Non-pigmented ciliary epithelial cell (primary cell): ENCODE measurements around the gene C1orf174.
"Not testable (repeated sequence)": the region's sequence is repeated elsewhere in the genome, so short reads cannot be mapped to it uniquely, and the experiment has no call there.

ENCODE experiments used
- DNase-seq: peaks from one replicate; pipeline ENCODE4 v3.0.0-alpha.2; 2010; ENCODE audit warnings: low read depth

C1orf174 gene

DNA sequence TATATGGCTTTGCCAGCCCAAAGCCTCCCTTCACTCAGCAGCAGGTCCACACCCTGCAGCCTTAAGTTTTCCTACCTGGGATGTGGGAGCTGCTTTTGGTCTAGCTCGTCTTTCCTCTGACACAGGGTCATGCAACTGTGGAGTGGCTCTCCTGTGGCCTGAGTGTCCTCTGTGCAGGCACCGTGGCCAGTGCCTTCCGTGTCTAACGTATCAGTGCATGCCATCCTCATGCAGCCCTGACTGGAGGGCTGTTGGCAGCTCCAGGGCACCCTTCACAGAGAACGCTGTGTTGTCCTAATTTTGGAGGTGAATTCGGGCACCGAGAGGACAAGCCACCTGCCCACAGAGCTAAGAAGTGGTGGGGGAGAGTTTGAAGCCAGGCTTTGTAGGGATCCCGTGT is 25.7 kb upstream of the C1orf174 start:
- no peak for DNase-seq

DNA sequence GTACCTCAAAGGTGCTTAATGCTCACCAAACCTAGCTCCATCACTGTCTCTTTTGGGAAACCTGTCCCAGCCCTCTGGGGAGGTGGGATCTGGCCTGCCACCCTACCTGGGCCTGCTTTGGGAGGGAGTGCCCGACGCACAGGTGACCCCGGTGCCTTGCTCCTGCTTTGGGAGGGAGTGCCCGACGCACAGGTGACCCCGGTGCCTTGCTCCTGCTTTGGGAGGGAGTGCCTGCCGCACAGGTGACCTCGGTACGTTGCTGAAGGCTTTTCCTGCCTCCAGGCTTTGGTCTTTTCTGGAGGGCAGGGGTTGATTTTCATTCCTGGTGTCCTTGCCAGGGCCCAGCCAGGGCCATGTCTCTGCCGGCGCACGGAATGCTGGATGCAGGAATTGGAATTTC is 25.2 kb upstream of the C1orf174 start:
- DNase-seq: no peak

DNA sequence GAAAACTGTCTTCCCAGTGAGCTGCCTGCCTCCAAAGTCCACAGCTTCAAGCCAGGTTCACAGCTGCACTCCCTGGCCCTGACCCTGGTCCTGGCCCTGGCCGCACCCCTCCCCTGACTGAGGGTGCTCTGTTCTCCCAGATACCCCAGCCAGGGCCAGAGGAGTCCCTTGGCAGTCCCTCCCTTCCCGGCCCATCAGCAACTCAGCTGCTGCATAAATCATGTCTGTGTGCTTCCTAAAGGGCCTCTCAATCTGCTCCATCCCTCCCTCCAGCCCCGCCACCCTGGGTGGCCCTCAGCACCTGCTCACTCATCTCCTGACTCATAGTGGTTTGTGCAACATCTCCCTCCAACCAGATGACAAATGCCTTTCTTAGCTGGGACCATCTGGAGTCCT is 24.8 kb upstream of the C1orf174 start:
- DNase-seq: no peak

DNA sequence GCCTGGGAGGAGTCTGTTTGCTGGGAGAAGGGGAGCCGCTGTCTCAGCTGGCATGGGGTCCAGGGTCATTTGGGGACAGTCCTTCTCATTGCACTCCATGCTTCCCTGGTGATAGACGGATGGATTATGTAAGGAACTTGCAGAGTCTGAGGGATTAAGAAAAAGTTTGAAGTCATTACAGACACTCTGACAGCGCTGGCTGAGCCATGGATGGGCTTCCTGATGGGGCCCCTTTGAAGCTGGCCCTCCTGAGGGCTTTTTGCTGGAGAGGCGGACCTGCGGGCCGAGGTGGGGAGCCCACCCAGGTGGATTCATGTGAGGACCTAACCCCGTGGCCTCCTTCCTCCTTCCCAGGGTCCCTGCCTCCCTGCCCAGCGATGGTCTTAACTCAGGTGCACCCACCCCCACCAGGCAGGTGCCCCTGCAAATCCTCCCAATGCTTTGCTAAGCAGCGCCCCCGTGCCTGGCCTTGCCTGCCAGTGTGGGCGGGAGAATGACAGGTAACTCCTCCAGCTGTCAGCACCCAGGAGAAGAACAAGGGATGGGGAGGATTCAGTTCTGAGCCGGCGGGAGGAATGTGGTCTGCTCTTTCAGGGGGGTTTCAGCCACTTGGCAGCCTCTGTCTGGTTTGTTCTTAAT is 24.2 kb upstream of the C1orf174 start:
- no peak for DNase-seq

DNA sequence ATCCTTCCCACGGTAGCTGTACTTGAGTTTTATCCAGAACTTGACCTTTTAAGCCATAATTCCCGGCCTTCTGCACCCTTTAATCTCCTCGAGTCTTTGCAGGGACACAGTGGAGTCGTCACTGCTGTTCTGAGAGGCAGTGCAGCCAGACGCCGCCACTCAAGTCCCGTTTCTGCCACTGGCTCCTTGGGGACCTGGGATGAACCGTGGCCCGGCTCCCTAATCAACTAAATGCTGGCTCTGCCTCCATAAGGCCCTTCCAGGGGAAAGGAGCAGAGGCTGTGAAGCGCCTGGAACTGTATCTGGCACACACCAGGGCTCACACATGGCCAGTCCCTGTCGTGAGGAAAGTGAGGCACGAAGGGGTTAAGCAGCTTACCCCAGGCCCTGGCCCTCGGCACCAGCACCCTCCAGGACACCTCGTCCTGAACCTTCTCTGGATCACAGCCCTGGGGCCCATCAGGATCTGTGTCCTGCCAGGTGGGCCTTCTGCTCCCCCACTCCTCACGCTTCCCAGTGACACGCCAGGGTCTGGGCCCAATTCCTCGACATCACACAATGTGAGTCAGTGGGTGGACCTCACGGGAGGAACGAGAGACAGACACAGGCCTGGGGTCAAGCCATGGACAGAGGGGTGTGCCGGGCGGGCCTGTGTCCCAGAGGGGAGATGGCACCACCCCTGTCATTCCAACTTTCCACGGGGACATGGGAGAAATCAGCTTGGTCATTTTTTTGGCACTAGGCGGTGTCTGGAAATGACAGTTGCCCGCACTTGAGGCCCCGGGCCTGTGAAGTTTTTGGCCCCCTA is 23.5 kb upstream of the C1orf174 start:
- DNase-seq: no peak

- no peak for DNase-seq
Observed at GRCh38 chr1:3922851-3923250, 22.8 kb upstream of the C1orf174 start.

DNA sequence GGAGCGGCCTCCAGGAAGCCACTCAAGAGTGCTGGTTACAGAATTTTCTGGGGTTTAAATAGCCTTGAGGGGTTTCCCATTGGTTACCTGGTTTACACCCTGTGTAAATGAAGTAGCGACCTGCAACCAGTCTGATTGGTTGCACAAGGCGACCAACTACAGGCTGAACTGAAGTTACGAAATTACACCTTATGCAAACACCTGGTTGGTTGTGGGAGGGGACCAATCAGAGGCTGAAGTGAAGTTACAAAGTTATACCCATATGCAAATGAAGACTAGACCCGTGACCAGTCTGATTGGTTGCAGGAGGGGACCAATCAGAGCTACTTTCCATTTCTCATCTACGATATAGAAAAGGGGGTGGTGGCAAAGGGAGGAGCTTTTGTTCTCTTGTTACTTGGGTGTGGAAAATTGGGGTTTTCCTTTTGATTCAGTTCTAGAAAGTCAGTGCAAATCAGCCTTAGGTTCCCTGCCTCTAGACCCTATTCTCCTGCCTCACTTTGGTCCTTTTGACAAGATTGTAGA is 22.2 kb upstream of the C1orf174 start:
- no peak for DNase-seq

- DNase-seq: no peak
Observed at GRCh38 chr1:3921765-3922164, 21.7 kb upstream of the C1orf174 start.

- no peak for DNase-seq
Observed at GRCh38 chr1:3919706-3920105, 19.6 kb upstream of the C1orf174 start.

GRCh38 chr1:3918966-3919611 is 19.0 kb upstream of the C1orf174 start:
- no peak for DNase-seq

GRCh38 chr1:3918359-3918758 is 18.3 kb upstream of the C1orf174 start:
- DNase-seq: not testable (repeated sequence)

DNA sequence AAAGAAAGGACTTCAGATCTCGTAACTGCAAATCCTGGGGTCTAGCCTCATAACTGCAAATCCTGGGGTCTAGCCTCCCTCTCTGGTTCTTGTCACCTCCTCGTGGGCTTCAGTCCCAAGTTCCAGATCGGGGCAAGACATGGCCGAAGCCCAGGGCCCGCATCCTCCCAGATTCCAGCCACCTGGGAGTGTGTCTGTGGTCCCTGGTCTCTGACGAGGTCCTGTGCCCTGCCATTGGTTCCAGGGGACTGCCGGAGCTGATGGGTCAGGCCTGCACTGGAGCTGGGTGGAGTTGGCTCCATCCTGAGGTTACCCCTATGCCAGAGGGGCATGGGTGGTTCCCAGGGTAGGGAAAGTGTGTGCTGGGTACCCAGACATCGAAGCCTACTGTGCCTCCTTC is 17.7 kb upstream of the C1orf174 start:
- no peak for DNase-seq

- no peak for DNase-seq
Observed at GRCh38 chr1:3915551-3916121, 15.6 kb upstream of the C1orf174 start.

GRCh38 chr1:3914911-3915310 is 14.8 kb upstream of the C1orf174 start:
- DNase-seq: no peak

- DNase-seq: no peak
Observed at GRCh38 chr1:3914331-3914851, 14.3 kb upstream of the C1orf174 start.

GRCh38 chr1:3912809-3913685 is 13.0 kb upstream of the C1orf174 start:
- DNase-seq: no peak

DNA sequence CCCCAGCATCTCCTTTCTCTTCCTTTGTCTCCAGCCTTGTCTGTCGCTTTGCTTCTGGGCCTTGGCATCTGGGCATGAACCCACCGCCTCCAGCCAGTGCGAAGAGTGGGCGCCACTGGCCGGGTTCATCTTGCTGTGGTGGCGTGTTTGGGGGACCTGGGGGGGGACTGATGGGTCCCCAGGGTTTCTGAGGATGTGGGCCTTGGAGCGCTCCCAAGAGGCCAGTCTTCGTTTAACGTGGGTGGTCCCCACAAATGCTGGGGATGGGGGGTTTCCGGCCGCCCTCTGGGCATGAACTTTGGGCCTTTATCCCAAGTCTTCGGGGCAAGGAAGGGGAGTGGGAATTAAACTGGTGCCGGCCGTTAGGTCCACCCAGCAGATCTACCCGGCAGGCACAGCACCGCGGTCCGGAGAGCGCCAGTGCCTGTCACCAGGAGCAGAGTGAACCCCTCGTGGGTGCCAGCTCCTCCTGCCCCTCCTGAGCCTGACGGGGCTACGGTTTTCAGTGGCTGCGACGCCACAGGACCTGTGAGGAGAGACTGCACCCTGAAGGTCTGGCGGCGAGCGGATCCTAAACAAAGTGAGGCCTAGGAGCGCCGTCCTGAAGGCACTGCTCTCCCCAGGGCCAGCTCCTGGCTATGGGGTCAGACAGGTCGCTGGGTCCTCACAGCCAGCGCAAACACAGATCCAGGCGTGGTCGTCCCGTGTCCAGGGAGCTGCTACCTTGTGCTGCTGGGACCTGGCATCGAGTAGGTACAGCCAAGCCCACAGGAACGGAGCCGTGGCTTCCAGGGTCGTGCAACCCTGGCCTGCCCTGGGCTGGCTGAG is 12.1 kb upstream of the C1orf174 start:
- DNase-seq: no peak

GRCh38 chr1:3910857-3911845 is 11.1 kb upstream of the C1orf174 start:
- no peak for DNase-seq

DNA sequence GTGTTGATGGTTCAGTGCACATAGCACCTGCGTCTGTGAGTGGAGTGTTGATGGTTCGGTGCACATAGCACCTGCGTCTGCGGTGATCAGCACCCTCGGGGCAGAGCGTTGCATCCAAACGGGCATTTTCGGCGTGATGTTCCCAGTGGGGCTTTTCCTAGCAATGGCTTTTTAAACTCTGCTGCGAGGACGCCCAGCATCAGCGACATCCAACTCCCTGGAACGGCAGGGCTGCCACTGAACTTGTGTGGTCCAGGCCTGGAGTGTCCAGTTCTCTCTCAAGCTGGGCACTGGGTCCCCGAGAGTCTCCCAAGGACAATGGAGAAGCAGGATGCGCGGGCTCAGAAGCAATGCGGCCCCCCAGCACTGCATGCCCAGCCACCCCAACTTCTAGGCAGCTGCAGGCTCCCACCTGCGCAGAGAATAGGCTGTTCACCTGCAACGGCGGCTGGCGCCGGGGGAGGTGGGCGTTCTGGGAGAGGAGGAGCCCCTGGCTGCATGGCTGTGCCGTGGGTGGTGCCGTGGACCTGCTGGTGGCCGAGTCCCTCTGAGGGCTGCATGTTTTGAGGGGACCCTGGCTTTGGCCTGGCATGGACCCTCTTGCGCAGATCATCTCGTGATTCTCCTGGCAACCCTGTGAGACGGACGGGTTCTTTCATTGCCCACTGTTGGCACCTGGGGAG is 10.1 kb upstream of the C1orf174 start:
- DNase-seq: no peak
